Pancreas (tissue), 10 donors: ENCODE results near the gene FAXDC2. TPM values are rescaled to one million over a fixed set of nuclear protein-coding genes. Genes with fewer than 3 reads are reported as not detected.
A peak's percentile ranks its signal among the peaks of the same experiment; 100 is the strongest.

Experiments used
- ATAC-seq, 4 donors: fragments of 200-7000 bp; cut with Tn5 transposase; one replicate each; pipeline versions ENCODE4 v1.8.0 to v1.9.1; 2020; ENCODE audit warnings: mild to moderate bottlenecking in 4 of 4, moderate library complexity in 4 of 4
- DNase-seq, 6 donors: peaks; one replicate each; pipeline ENCODE4 v3.0.0-alpha.2; 2020
- FAIRE-seq: peaks from 2 replicates; lab custom pipeline; 2012; peaks lifted over from hg19 to GRCh38; lab: Jason Lieb, UNC
- H3K27ac ChIP-seq, 4 donors: fragments of 200-600 bp; sonication (generic); 1 replicate in 3 of 4; 2 replicates in 1 of 4; pipeline versions ENCODE4 v1.5.0 to v1.8.0; 2020
- H3K27me3 ChIP-seq, 4 donors: fragments of 200-600 bp; one replicate each; pipeline ENCODE4 v1.8.0; 2021
- H3K36me3 ChIP-seq, 3 donors: fragments of 200-600 bp; sonication (generic) in 1 of 3; one replicate each; pipeline versions ENCODE4 v1.5.0 to v1.8.0; 2020 to 2021
- H3K4me1 ChIP-seq, 3 donors: fragments of 200-600 bp; one replicate each; pipeline ENCODE4 v1.8.0; 2021
- H3K4me3 ChIP-seq, 4 donors: fragments of 200-600 bp; sonication (generic) in 2 of 4; one replicate each; pipeline versions ENCODE4 v1.5.0 to v1.8.0; 2020 to 2021
- H3K9me3 ChIP-seq, 4 donors: fragments of 200-600 bp; one replicate each; pipeline ENCODE4 v1.8.0; 2021
- WGBS, 2 donors: extraction: QIAGEN DNeasy Blood & Tissue Kit; methylation state at CpG; one replicate each; pipeline ENCODE4 v1.1.7; 2013; 5-methylcytosine and 5-hydroxymethylcytosine counted together
- intact Hi-C, 3 donors: fragments of 100-400 bp; cut with DNase I; formaldehyde crosslinking; loops; one replicate each; pipeline versions ENCODE4 v1.11.1 to v1.14.2; 2022
- polyA plus RNA-seq, 2 donors: library from polyadenylated mRNA; stranded (reverse); fragments of 200-250 nt; gene quantifications; one replicate each; pipeline ENCODE4 v1.2.3, GENCODE V29; 2013
- total RNA-seq, 6 donors: library from RNA; stranded (reverse); fragmentation: NEBNext Ultra II Directional in 4 of 6; extraction: Animal tissue kit (Norgen Biotek cat#: 25700) in 4 of 6; gene quantifications; one replicate each; pipeline versions ENCODE4 v1.2.1 to v1.2.4, GENCODE V29; 2021 to 2023
- TF ChIP-seq, protein P1 (sequence below), 4 donors: fragments of 200-600 bp; sonication (generic) in 3 of 4; IDR thresholded peaks; one replicate each; pipeline versions ENCODE4 v1.5.0 to v1.8.0; 2021; ENCODE audit warnings: antibody characterized with exemption in 4 of 4
- donor health status: healthy with polysubstance abuse.
- donor health status: DM: no; HTN: no; CAD: no; lungs with moderate emphysema.
- donor health status: DM: no; HTN: no; CAD: no.
- donor health status: control.
- donor health status: control.
- donor health status: Bipolar disorder and iron deficiency.
- donor health status: DM: yes; HTN: yes; CAD: no.
- donor health status: DM: no; HTN: no; CAD: no.
- donor health status: DM: no; HTN: no; CAD: no.
- donor health status: DM: yes; HTN: yes; CAD: no.

The FAXDC2 gene
- total and polyA plus RNA-seq, 8 donors = 2.0 to 11.8 (median 4.7) TPM

DNA sequence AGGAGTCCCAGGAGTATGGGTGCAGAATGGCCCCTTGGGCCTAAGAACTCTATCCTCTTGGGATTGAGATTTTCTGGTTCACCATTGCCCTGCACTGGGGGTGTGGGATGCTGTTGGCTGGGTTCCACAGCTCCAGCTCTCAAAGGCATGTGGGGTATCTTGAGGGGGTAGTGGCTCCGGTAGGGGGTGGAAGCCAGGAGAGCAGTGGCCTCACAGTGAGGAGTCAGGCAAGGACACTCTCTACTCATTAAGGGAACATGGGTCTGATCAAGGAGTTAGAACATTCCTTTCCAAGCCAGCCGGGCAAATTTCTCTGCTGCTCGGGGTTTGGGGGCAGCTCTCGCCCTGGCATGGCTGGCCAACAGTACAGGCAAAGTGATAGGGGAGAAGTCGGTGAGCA lies 62.2 kb downstream of the FAXDC2 start:
- TF ChIP-seq, protein P1, sequence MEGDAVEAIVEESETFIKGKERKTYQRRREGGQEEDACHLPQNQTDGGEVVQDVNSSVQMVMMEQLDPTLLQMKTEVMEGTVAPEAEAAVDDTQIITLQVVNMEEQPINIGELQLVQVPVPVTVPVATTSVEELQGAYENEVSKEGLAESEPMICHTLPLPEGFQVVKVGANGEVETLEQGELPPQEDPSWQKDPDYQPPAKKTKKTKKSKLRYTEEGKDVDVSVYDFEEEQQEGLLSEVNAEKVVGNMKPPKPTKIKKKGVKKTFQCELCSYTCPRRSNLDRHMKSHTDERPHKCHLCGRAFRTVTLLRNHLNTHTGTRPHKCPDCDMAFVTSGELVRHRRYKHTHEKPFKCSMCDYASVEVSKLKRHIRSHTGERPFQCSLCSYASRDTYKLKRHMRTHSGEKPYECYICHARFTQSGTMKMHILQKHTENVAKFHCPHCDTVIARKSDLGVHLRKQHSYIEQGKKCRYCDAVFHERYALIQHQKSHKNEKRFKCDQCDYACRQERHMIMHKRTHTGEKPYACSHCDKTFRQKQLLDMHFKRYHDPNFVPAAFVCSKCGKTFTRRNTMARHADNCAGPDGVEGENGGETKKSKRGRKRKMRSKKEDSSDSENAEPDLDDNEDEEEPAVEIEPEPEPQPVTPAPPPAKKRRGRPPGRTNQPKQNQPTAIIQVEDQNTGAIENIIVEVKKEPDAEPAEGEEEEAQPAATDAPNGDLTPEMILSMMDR (IDR thresholded peaks at IDR 0.05) = no peak
- ATAC-seq = no peak
- Histone ChIP-seq H3K27me3 (no peaks in the 10 kb centered on the region), H3K27ac (no peak overlapping the region), H3K9me3 (no peaks in the 10 kb centered on the region), H3K4me3 (no peak overlapping the region), H3K4me1 (peaks cover 23 to 39% (median 33%) of the 10 kb centered on the region in 3 donors), H3K36me3 (peaks cover 0 to 28% (median 0%) of the 10 kb centered on the region in 3 donors)
- FAIRE-seq = no peak
- intact Hi-C loops = no loop called here
- WGBS, 2 donors = 70 to 72% methylated on average over 5 of the region's 5 CpGs
- DNase-seq = no peak

DNA sequence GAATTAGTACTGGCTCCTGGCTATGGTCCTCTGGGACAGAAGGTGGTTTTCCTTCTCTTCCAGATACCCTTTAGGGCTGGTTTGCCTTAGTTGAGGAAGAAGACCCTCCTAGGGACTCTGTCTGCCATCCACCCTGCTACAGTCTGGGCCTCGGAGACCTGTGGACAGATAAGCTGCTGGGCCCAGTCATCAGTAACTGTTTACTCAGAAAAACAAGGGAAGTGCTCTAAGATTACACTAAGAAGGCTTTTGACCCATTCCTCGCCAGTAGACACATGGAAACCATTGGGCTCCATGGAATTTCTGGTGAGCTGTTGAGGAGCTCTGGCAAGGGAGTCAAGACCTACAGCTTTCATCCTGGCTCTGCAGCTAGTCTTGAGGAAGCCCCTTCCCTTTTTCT lies 64.0 kb downstream of the FAXDC2 start:
- TF ChIP-seq, protein P1 (IDR thresholded peaks at IDR 0.05) = no peak
- Histone ChIP-seq H3K4me3 (no peak overlapping the region), H3K27ac (no peak overlapping the region), H3K9me3 (no peaks in the 10 kb centered on the region), H3K27me3 (no peaks in the 10 kb centered on the region), H3K36me3 (peaks cover 0 to 13% (median 0%) of the 10 kb centered on the region in 3 donors), H3K4me1 (peaks cover 39 to 55% (median 48%) of the 10 kb centered on the region in 3 donors)
- 44 to 46% methylated on average over 2 of the region's 2 CpGs for WGBS, 2 donors
- DNase-seq (no peak), ATAC-seq (peak in 3 of 4 donors; percentile 26 to 45 (median 36)), FAIRE-seq (no peak)
- intact Hi-C loops = no loop called here

DNA sequence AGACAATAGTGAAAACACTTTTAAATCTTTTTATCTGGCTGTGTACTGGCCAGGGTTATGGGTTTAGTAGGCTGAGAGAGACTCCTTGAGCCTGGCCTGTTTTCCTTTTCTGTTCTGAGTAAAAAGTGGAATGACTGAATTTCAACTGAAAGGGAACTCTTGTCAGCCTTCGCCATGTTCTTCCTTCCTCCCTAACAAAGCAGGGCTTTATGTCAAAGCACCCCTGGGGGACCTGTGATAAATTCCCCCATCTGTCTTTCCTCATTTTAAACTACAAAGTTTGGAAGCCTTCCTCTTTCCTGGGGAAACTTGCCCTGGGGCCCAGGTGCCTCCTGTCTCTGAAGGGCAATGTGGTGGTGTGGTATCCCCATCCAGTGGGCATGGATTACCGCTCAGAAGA lies 65.5 kb downstream of the FAXDC2 start:
- 60 to 80% methylated on average over 2 of the region's 2 CpGs for WGBS, 2 donors
- ATAC-seq (no peak), DNase-seq (no peak), FAIRE-seq (no peak)
- TF ChIP-seq, protein P1 (IDR thresholded peaks at IDR 0.05) = no peak
- no peaks in the 10 kb centered on the region for H3K27me3 ChIP-seq
- no peaks in the 10 kb centered on the region for H3K36me3 ChIP-seq
- peaks cover 43 to 60% (median 51%) of the 10 kb centered on the region in 3 donors for H3K4me1 ChIP-seq
- no peaks in the 10 kb centered on the region for H3K9me3 ChIP-seq
- no peak overlapping the region for H3K4me3 ChIP-seq
- intact Hi-C loops = no loop called here
- no peak overlapping the region for H3K27ac ChIP-seq

DNA sequence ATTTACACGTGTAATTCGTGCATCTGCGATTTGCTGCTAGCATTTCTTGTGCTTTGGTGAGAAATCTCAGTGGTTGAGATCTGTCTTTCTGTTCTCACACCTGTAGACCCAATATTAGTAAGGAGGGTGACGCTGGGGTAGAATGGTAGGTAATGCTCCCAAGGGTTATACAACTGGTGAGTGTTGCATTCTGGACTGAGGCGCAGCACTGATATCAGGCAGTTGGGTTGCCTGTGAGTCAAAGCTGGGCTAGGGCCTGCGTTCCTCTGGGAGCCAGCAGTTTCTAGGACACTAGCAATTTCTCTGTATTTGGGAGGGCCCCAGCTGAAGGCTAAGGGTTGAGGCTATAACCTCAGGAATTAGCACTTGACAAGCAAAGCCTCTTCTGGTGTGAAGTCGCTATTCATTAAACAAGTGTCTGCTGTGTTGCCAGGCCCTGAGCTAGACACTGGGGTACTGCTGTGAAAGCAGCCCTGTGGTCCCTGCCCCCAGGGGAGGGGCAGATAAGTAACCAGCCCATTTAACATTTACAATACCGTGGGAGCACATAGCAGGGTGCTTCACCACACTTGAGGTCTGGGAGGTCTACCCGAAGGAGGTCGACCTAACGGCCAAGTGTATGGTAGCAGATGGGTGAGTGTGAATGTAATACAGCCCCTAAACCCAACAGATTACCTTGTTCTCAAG lies 66.5 kb downstream of the FAXDC2 start:
- no peaks in the 10 kb centered on the region for H3K27me3 ChIP-seq
- TF ChIP-seq, protein P1 (IDR thresholded peaks at IDR 0.05) = no peak
- 48 to 51% methylated on average over 11 of the region's 11 CpGs for WGBS, 2 donors
- intact Hi-C loops = no loop called here
- DNase-seq (no peak), ATAC-seq (peak; percentile 33 to 49 (median 44)), FAIRE-seq (no peak)
- H3K4me3 ChIP-seq = no peak overlapping the region
- H3K4me1 ChIP-seq = peaks cover 45 to 60% (median 54%) of the 10 kb centered on the region in 3 donors
- H3K27ac ChIP-seq = peak overlapping the region in 2 of 4 donors; percentile 15 to 24
- H3K36me3 ChIP-seq = no peaks in the 10 kb centered on the region
- H3K9me3 ChIP-seq = no peaks in the 10 kb centered on the region
